ENCODE measurements around the gene ACOT7. TPM values are rescaled to one million over a fixed set of nuclear protein-coding genes. Genes with fewer than 3 reads are reported as not detected.

Gene ACOT7
- total RNA-seq, 2 experiments from 2014 or later, result 23.4 to 53.6 TPM

DNA sequence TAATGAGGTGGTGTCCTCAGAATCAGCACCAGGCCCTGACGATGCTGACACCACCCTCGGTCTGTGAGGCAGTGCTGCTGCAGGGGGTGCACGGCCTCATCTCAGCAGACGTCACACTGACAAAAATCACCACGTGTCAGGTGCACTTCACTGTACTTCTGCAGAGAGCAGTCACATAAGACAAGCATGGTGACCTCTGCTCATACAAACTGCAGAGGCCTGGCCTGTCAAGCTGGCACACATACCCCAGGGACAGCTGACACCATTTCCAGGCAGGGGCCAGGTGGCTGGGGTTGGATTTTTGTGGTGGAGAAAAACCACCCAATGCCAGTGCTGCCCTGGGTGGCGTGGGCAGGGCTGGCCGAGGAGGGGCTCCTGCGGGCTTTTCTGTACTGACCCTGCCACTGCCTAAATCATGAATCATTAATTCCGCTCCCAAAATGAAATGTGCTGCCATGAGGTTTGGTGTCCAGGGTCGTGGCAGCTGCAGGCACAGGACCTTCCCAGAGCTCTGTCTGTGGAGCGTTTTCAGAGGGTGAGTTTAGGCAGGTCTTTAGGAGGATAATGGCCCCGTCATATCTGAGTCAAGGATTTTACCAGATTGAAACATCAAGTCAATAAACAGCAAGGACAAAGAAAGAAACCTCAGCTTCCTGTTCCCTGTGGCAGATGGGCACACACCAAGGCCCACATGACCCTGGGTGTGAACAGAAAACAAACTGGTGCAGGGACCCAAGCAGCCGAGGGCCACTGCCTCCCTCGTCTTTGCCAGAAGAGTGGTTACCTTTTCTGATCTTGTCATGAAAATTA, 99.3 kb downstream of the ACOT7 start:
- intact Hi-C loops (cut with micrococcal nuclease; ENCODE audit: unreplicated experiment), result no loop called here
- H3K4me1 ChIP-seq (ENCODE audit: insufficient read depth, low read length, poor library complexity, severe bottlenecking), result no peaks in the 10 kb centered on the region
- TF ChIP-seq, protein P1, sequence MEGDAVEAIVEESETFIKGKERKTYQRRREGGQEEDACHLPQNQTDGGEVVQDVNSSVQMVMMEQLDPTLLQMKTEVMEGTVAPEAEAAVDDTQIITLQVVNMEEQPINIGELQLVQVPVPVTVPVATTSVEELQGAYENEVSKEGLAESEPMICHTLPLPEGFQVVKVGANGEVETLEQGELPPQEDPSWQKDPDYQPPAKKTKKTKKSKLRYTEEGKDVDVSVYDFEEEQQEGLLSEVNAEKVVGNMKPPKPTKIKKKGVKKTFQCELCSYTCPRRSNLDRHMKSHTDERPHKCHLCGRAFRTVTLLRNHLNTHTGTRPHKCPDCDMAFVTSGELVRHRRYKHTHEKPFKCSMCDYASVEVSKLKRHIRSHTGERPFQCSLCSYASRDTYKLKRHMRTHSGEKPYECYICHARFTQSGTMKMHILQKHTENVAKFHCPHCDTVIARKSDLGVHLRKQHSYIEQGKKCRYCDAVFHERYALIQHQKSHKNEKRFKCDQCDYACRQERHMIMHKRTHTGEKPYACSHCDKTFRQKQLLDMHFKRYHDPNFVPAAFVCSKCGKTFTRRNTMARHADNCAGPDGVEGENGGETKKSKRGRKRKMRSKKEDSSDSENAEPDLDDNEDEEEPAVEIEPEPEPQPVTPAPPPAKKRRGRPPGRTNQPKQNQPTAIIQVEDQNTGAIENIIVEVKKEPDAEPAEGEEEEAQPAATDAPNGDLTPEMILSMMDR (conservative IDR thresholded peaks at IDR 0.05; ENCODE audit: low read length), result no peak
- no peak for TF ChIP-seq EZH2phosphoT487 (IDR thresholded peaks at IDR 0.05; ENCODE audit: borderline replicate concordance, low read depth, low read length)
- no peak overlapping the region for H3K27ac ChIP-seq (ENCODE audit: low read depth, low read length, poor library complexity, severe bottlenecking)
- no peak overlapping the region for H3K4me3 ChIP-seq (ENCODE audit: low read depth, low read length, poor library complexity, severe bottlenecking)
- H3K9me2 ChIP-seq (ENCODE audit: insufficient read depth, low read length), result no peaks in the 10 kb centered on the region
- BruUV-seq (replicated peaks), result no TSS peak
- ChIA-PET CTCF (ENCODE audit: unreplicated experiment) (no interaction called here), POLR2A (no interaction called here)
- H3K9me3 ChIP-seq (ENCODE audit: low read length), result no peaks in the 10 kb centered on the region
- H3K36me3 ChIP-seq (ENCODE audit: insufficient read depth, low read length), result peaks cover 10% of the 10 kb centered on the region; the same call in 1 of the 2 replicates
- no peak overlapping the region for H2AFZ ChIP-seq (ENCODE audit: low read length)
- no peaks in the 10 kb centered on the region for H3K79me2 ChIP-seq (ENCODE audit: insufficient read depth, low read depth, low read length)
- no peak for DNase-seq (ENCODE audit: low spot score)
- no peak overlapping the region for H3K4me2 ChIP-seq (ENCODE audit: low read length)
- H4K20me1 ChIP-seq (ENCODE audit: insufficient read depth, low read length), result no peaks in the 10 kb centered on the region

- no peak overlapping the region for H3K4me2 ChIP-seq (ENCODE audit: low read length)
- ChIA-PET CTCF (ENCODE audit: unreplicated experiment) (no interaction called here), POLR2A (no interaction called here)
- H3K9me2 ChIP-seq (ENCODE audit: insufficient read depth, low read length), result no peaks in the 10 kb centered on the region
- H3K9me3 ChIP-seq (ENCODE audit: low read length), result no peaks in the 10 kb centered on the region
- no peak overlapping the region for H3K4me3 ChIP-seq (ENCODE audit: low read depth, low read length, poor library complexity, severe bottlenecking)
- DNase-seq (ENCODE audit: low spot score), result no peak
- intact Hi-C loops (cut with micrococcal nuclease; ENCODE audit: unreplicated experiment), result no loop called here
- H3K36me3 ChIP-seq (ENCODE audit: insufficient read depth, low read length), result peaks cover 10% of the 10 kb centered on the region; the same call in 1 of the 2 replicates
- no peaks in the 10 kb centered on the region for H3K79me2 ChIP-seq (ENCODE audit: insufficient read depth, low read depth, low read length)
- TF ChIP-seq, protein P1 (conservative IDR thresholded peaks at IDR 0.05; ENCODE audit: low read length), result no peak
- no peaks in the 10 kb centered on the region for H3K4me1 ChIP-seq (ENCODE audit: insufficient read depth, low read length, poor library complexity, severe bottlenecking)
- H2AFZ ChIP-seq (ENCODE audit: low read length), result no peak overlapping the region
- no peak overlapping the region for H3K27ac ChIP-seq (ENCODE audit: low read depth, low read length, poor library complexity, severe bottlenecking)
- no peaks in the 10 kb centered on the region for H4K20me1 ChIP-seq (ENCODE audit: insufficient read depth, low read length)
- BruUV-seq (replicated peaks), result no TSS peak
Observed at GRCh38 chr1:6292102-6292501, 101.5 kb downstream of the ACOT7 start.

DNA sequence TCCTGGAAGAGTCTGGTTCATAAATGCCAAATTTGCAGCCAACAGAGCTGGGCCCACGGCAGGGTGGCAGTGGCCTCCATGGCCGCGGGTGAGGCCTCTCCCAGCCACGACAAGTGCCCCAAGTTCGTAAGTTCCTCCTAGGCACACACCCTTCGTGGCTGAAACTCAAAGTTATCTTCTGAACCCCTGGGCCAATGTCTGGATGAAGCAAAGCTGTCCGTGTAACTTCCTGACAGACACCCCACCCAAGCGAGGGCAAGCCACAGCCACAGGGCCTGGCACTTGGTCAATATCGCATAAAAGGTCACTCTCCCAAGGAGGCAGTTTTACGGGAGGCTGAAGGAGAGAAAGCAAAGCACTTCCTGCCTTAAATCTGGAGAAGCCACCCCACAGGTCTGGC, 104.9 kb downstream of the ACOT7 start:
- ChIA-PET CTCF (ENCODE audit: unreplicated experiment) (no interaction called here), POLR2A (no interaction called here)
- DNase-seq (ENCODE audit: low spot score), result no peak
- intact Hi-C loops (cut with micrococcal nuclease; ENCODE audit: unreplicated experiment), result no loop called here
- Histone ChIP-seq H4K20me1 (ENCODE audit: insufficient read depth, low read length) (no peaks in the 10 kb centered on the region), H3K27ac (ENCODE audit: low read depth, low read length, poor library complexity, severe bottlenecking) (no peak overlapping the region), H3K36me3 (ENCODE audit: insufficient read depth, low read length) (peaks cover 5% of the 10 kb centered on the region; the same call in 1 of the 2 replicates), H3K4me3 (ENCODE audit: low read depth, low read length, poor library complexity, severe bottlenecking) (no peak overlapping the region), H3K9me2 (ENCODE audit: insufficient read depth, low read length) (no peaks in the 10 kb centered on the region), H3K9me3 (ENCODE audit: low read length) (no peaks in the 10 kb centered on the region), H3K4me2 (ENCODE audit: low read length) (no peak overlapping the region), H3K79me2 (ENCODE audit: insufficient read depth, low read depth, low read length) (no peaks in the 10 kb centered on the region), H2AFZ (ENCODE audit: low read length) (no peak overlapping the region), H3K4me1 (ENCODE audit: insufficient read depth, low read length, poor library complexity, severe bottlenecking) (no peaks in the 10 kb centered on the region)
- TF ChIP-seq EZH2phosphoT487 (IDR thresholded peaks at IDR 0.05; ENCODE audit: borderline replicate concordance, low read depth, low read length), result no peak
- TF ChIP-seq, protein P1 (conservative IDR thresholded peaks at IDR 0.05; ENCODE audit: low read length), result no peak
- no TSS peak for BruUV-seq (replicated peaks)

Measured in OCI-LY7 (cell line).